ENCODE data around the gene SP2. TPM values are rescaled to one million over a fixed set of nuclear protein-coding genes. Genes with fewer than 3 reads are reported as not detected.

SP2 gene
- total and polyA plus RNA-seq, 2 of the 13 experiments (the other 11 are each of a cell fraction or from before 2014, with no cell fraction given) = 1.4 to 4.8 TPM

DNA sequence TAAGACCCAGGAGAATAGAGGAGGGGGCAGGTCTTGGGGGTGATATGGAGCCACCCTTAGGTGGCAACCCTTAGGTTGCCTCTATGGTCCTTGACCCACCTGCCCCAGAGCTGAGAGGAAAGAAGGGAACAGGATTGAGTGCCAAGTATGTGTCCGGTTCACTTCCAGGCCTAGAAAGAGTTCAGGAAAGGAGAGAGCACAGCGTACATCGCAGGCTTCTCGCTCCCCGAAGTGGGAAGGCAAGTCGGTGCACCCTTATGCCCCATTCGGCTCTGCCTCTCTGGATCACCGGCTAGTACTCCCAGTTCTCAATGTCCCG is 45.7 kb upstream of the SP2 start:
- H3K27me3 ChIP-seq (ENCODE audit: control insufficient read depth in 1 of 2, insufficient read depth in 2 of 2, low read length in 2 of 2) = peaks cover 19 to 66% of the 10 kb centered on the region in 2 experiments
- H3K4me1 ChIP-seq (ENCODE audit: insufficient read depth, low read length) = peaks cover 12% of the 10 kb centered on the region
- H3K4me3 ChIP-seq (replicated peaks in 1 of 3; ENCODE audit: insufficient read depth in 1 of 3, low read depth in 2 of 3, low read length in 3 of 3) = peak overlapping the region; percentile 44 to 74 (median 54)
- H2AFZ ChIP-seq (ENCODE audit: low read length) = no peak overlapping the region
- BruUV-seq (replicated peaks) = no TSS peak
- WGBS (ENCODE audit: low lambda C conversion rate) = 6% methylated on average over 9 of the region's 9 CpGs
- no peaks in the 10 kb centered on the region for H4K20me1 ChIP-seq (ENCODE audit: insufficient read depth, low read length)
- no peaks in the 10 kb centered on the region for H3K9me3 ChIP-seq (ENCODE audit: low read length)
- no peaks in the 10 kb centered on the region for H3K79me2 ChIP-seq (ENCODE audit: insufficient read depth, low read length)
- in situ Hi-C loops (cut with HindIII; ENCODE audit: extremely low pct_ligation_motif_present, low pct_unique_long_range_greater_than_20kb) (no loop called here), intact Hi-C loops (cut with micrococcal nuclease; ENCODE audit: unreplicated experiment) (no loop called here)
- ChIA-PET POLR2A (interaction anchor here (0.8 to 2.8 kb wide), 8 partner anchors 9 to 121 kb away, joined by 3 to 28 read pairs (median 6); partner anchors contain the start of genes CDK5RAP3, LRRC46, MRPL10 and PNPO), CTCF (ENCODE audit: low intra/inter-chr PET ratio, low total read pairs) (interaction anchor here (1.3 kb wide), 1 partner anchor 39 kb away, joined by 4 read pairs; no protein-coding TSS in a partner anchor)
- FAIRE-seq = no peak
- H3K36me3 ChIP-seq (replicated peaks in 1 of 2; ENCODE audit: control insufficient read depth in 1 of 2, insufficient read depth in 2 of 2, low read length in 2 of 2) = no peaks in the 10 kb centered on the region
- DNase-seq (ENCODE audit: low spot score) = no peak
- no peak overlapping the region for H3K27ac ChIP-seq (ENCODE audit: extremely low read length, insufficient read depth, low read length)
- H3K9ac ChIP-seq (ENCODE audit: insufficient read depth, low read depth, low read length) = peak overlapping the region; percentile 39; the same call in 1 of the 2 replicates
- peak; percentile 14; the same call in 2 of the 3 replicates for ATAC-seq
- H3K4me2 ChIP-seq (ENCODE audit: low read depth, low read length) = peak overlapping the region; percentile 91
- 0 out of 2 replicates have a peak, but pooled peaks have one; percentile 4 for TF ChIP-seq ZNF264 (CRISPR knock-in tag; IDR thresholded peaks at IDR 0.05)
- no peak for TF ChIP-seq ZNF205 (CRISPR knock-in tag; IDR thresholded peaks at IDR 0.05)
- TF ChIP-seq SIX4 (CRISPR knock-in tag; IDR thresholded peaks at IDR 0.05) = no peak
- no peak for TF ChIP-seq ZNF775 (CRISPR knock-in tag; IDR thresholded peaks at IDR 0.05; ENCODE audit: borderline replicate concordance)
- no peak for TF ChIP-seq ZFY (CRISPR knock-in tag; IDR thresholded peaks at IDR 0.05)
- TF ChIP-seq ZNF772 (CRISPR knock-in tag; IDR thresholded peaks at IDR 0.05) = no peak
- TF ChIP-seq JUND (CRISPR knock-in tag; IDR thresholded peaks at IDR 0.05) = no peak
- no peak for TF ChIP-seq GATA4 (IDR thresholded peaks at IDR 0.05; ENCODE audit: borderline replicate concordance, low read depth)
- peak; percentile 7; the same call in 1 of the 2 replicates for TF ChIP-seq ZNF605 (CRISPR knock-in tag; IDR thresholded peaks at IDR 0.05)
- TF ChIP-seq IKZF5 (CRISPR knock-in tag; IDR thresholded peaks at IDR 0.05) = no peak
- TF ChIP-seq ZIK1 (CRISPR knock-in tag; IDR thresholded peaks at IDR 0.05; ENCODE audit: borderline replicate concordance, low read depth) = no peak
- no peak for TF ChIP-seq ESRRA (CRISPR knock-in tag; IDR thresholded peaks at IDR 0.05; ENCODE audit: low read depth)
- TF ChIP-seq YEATS2 (CRISPR knock-in tag; IDR thresholded peaks at IDR 0.05; ENCODE audit: borderline replicate concordance) = no peak
- TF ChIP-seq, protein P1, sequence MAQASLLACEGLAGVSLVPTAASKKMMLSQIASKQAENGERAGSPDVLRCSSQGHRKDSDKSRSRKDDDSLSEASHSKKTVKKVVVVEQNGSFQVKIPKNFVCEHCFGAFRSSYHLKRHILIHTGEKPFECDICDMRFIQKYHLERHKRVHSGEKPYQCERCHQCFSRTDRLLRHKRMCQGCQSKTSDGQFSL (CRISPR knock-in tag; IDR thresholded peaks at IDR 0.05) = 0 out of 2 replicates have a peak, but pooled peaks have one; percentile 11
- no peak for TF ChIP-seq SRSF4 (IDR thresholded peaks at IDR 0.05; ENCODE audit: low read depth, low read length, poor library complexity, severe bottlenecking)
- no peak for TF ChIP-seq KLF9 (CRISPR knock-in tag; IDR thresholded peaks at IDR 0.05; ENCODE audit: low read depth)
- no peak for TF ChIP-seq ZNF446 (CRISPR knock-in tag; IDR thresholded peaks at IDR 0.05)
- no peak for TF ChIP-seq ZNF275 (CRISPR knock-in tag; IDR thresholded peaks at IDR 0.05; ENCODE audit: borderline replicate concordance)
- TF ChIP-seq, protein P2, sequence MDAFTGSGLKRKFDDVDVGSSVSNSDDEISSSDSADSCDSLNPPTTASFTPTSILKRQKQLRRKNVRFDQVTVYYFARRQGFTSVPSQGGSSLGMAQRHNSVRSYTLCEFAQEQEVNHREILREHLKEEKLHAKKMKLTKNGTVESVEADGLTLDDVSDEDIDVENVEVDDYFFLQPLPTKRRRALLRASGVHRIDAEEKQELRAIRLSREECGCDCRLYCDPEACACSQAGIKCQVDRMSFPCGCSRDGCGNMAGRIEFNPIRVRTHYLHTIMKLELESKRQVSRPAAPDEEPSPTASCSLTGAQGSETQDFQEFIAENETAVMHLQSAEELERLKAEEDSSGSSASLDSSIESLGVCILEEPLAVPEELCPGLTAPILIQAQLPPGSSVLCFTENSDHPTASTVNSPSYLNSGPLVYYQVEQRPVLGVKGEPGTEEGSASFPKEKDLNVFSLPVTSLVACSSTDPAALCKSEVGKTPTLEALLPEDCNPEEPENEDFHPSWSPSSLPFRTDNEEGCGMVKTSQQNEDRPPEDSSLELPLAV (CRISPR knock-in tag; conservative IDR thresholded peaks at IDR 0.05; ENCODE audit: low read depth) = no peak
- TF ChIP-seq RAD21 (CRISPR knock-in tag; IDR thresholded peaks at IDR 0.05) = no peak
- TF ChIP-seq TBX2 (CRISPR knock-in tag; IDR thresholded peaks at IDR 0.05; ENCODE audit: borderline replicate concordance) = 0 out of 2 replicates have a peak, but pooled peaks have one; percentile 14
- TF ChIP-seq SCMH1 (CRISPR knock-in tag; IDR thresholded peaks at IDR 0.05; ENCODE audit: borderline replicate concordance) = no peak

All from HepG2 (cell line).